GM12878 (cell line): ENCODE measurements around the gene ANAPC2. TPM values are rescaled to one million over a fixed set of nuclear protein-coding genes. Genes with fewer than 3 reads are reported as not detected.

Source experiments
- ATAC-seq: fragments of 200-7000 bp; cut with Tn5 transposase; 3 replicates; pipeline ENCODE4 v1.9.1; 2020; ENCODE audit warnings: mild to moderate bottlenecking, moderate library complexity
- BruUV-seq: library from RNA; stranded (reverse); fragments of 400-500 nt; replicated peaks from 2 replicates; lab custom pipeline; 2021; lab: Mats Ljungman, UMichigan
- CTCF ChIA-PET: fragments of 300-600 bp; sonication (Branson Sonifier 250); formaldehyde crosslinking; extraction: SDS; loops from one replicate; lab custom pipeline; 2021; ENCODE audit warnings: inconsistent platforms; lab: Yijun Ruan, JAX
- POLR2A ChIA-PET: fragments of 350-600 bp; formaldehyde crosslinking; extraction: SDS; loops from one replicate; lab custom pipeline; 2021; ENCODE audit warnings: inconsistent platforms; lab: Charles Lee
- RAD21 ChIA-PET: fragments of 300-600 bp; sonication (Branson Sonifier 250); formaldehyde crosslinking; loops from one replicate; lab custom pipeline; 2023; ENCODE audit warnings: antibody characterized with exemption; ENCODE audit not compliant: unreplicated experiment; lab: Charles Lee
- SMC1A ChIA-PET: fragments of 300-600 bp; sonication (Branson Sonifier 250); formaldehyde crosslinking; loops from one replicate; lab custom pipeline; 2023; ENCODE audit not compliant: unreplicated experiment, uncharacterized antibody; lab: Charles Lee
- DNase-seq: peaks from one replicate; pipeline ENCODE4 v3.0.0-alpha.2; 2011; ENCODE audit warnings: low read depth, low spot score
- FAIRE-seq: peaks from 3 replicates; lab custom pipeline; 2011; peaks lifted over from hg19 to GRCh38; lab: Jason Lieb, UNC
- H2AFZ ChIP-seq: 2 replicates; pipeline ENCODE4 v1.6.0; 2011; ENCODE audit warnings: low read depth, low read length, control low read depth; ENCODE audit not compliant: control insufficient read depth
- H3K27ac ChIP-seq: 2 replicates; pipeline ENCODE4 v1.5.1; 2011; ENCODE audit warnings: control low read depth; ENCODE audit not compliant: control insufficient read depth, insufficient read depth
- H3K27me3 ChIP-seq, 2 experiments: replicated peaks in 1 of 2; 2 replicates each; pipeline versions ENCODE4 v1.6.0 to v1.6.1; 2011; ENCODE audit warnings: low read length in 1 of 2; ENCODE audit not compliant: control insufficient read depth in 2 of 2, insufficient read depth in 2 of 2
- H3K36me3 ChIP-seq, 2 experiments: 2 replicates each; pipeline ENCODE4 v1.5.1; 2011; ENCODE audit warnings: low read length in 1 of 2; ENCODE audit not compliant: control insufficient read depth in 2 of 2, insufficient read depth in 2 of 2
- H3K4me1 ChIP-seq: 2 replicates; pipeline ENCODE4 v1.6.1; 2011; ENCODE audit warnings: mild to moderate bottlenecking, low read length, moderate library complexity, mixed read lengths; ENCODE audit not compliant: control insufficient read depth, insufficient read depth
- H3K4me2 ChIP-seq: 2 replicates; pipeline ENCODE4 v1.6.0; 2011; ENCODE audit warnings: control low read depth; ENCODE audit not compliant: control insufficient read depth, insufficient read depth
- H3K4me3 ChIP-seq: fragments of 200-600 bp; sonication (generic); 2 replicates; pipeline ENCODE4 v1.5.1; 2016
- H3K79me2 ChIP-seq: 2 replicates; pipeline ENCODE4 v1.6.0; 2011; ENCODE audit warnings: low read length; ENCODE audit not compliant: control insufficient read depth, insufficient read depth
- H3K9ac ChIP-seq: 2 replicates; pipeline ENCODE4 v1.8.0; 2011; ENCODE audit warnings: low read length, control low read depth, mixed read lengths; ENCODE audit not compliant: control insufficient read depth, insufficient read depth
- H3K9me3 ChIP-seq: replicated peaks from 3 replicates; pipeline ENCODE4 v1.5.1; 2011; ENCODE audit warnings: mild to moderate bottlenecking, low read length; ENCODE audit not compliant: control insufficient read depth, insufficient read depth
- H4K20me1 ChIP-seq: 2 replicates; pipeline ENCODE4 v1.6.0; 2011; ENCODE audit not compliant: control insufficient read depth, insufficient read depth
- ASH2L ChIP-seq: fragments of 300-600, 200-600 bp; sonication (generic); IDR thresholded peaks from 2 replicates; pipeline ENCODE4 v1.6.1; 2017; ENCODE audit warnings: low read depth, mild to moderate bottlenecking, borderline replicate concordance
- CBX3 ChIP-seq: fragments of 200-600 bp; sonication (generic); IDR thresholded peaks from 2 replicates; pipeline ENCODE4 v1.6.1; 2016; ENCODE audit warnings: low read depth, borderline replicate concordance
- GABPA ChIP-seq: IDR thresholded peaks from 2 replicates; pipeline ENCODE4 v1.6.1; 2014; ENCODE audit warnings: antibody characterized with exemption, low read depth, mild to moderate bottlenecking, inconsistent platforms
- MAX ChIP-seq: IDR thresholded peaks from 2 replicates; pipeline ENCODE4 v1.6.1; 2012; ENCODE audit warnings: low read depth, low read length, improper control_type of control experiment
- MLLT1 ChIP-seq: fragments of 450-650 bp; IDR thresholded peaks from 2 replicates; pipeline ENCODE4 v1.6.1; 2016; ENCODE audit warnings: mild to moderate bottlenecking
- NR2C2 ChIP-seq: IDR thresholded peaks from 2 replicates; pipeline ENCODE4 v1.6.1; 2011; ENCODE audit warnings: borderline replicate concordance, low read depth; ENCODE audit not compliant: control insufficient read depth, insufficient read length
- NRF1 ChIP-seq: conservative IDR thresholded peaks from 2 replicates; pipeline ENCODE4 v1.6.1; 2011; ENCODE audit warnings: mild to moderate bottlenecking, low read depth, low read length, improper control_type of control experiment
- PML ChIP-seq: IDR thresholded peaks from 2 replicates; pipeline ENCODE4 v1.6.1; 2012; ENCODE audit warnings: low read length, inconsistent platforms
- RFX5 ChIP-seq: IDR thresholded peaks from 2 replicates; pipeline ENCODE4 v1.6.1; 2011; ENCODE audit warnings: low read depth, low read length, improper control_type of control experiment
- RUNX3 ChIP-seq: IDR thresholded peaks from 2 replicates; pipeline ENCODE4 v1.6.1; 2012; ENCODE audit warnings: low read length, inconsistent platforms
- SMAD5 ChIP-seq: IDR thresholded peaks from 2 replicates; pipeline ENCODE4 v1.6.1; 2016; ENCODE audit warnings: antibody characterized with exemption, low read depth
- SPI1 ChIP-seq: IDR thresholded peaks from 2 replicates; pipeline ENCODE4 v1.6.1; 2011; ENCODE audit warnings: low read depth, mild to moderate bottlenecking, low read length, moderate library complexity, borderline replicate concordance; ENCODE audit not compliant: insufficient read depth
- STAT1 ChIP-seq: fragments of 450-650 bp; conservative IDR thresholded peaks from 2 replicates; pipeline ENCODE4 v1.6.1; 2014; ENCODE audit warnings: antibody characterized with exemption, mild to moderate bottlenecking
- STAT3 ChIP-seq: IDR thresholded peaks from 2 replicates; pipeline ENCODE4 v1.6.1; 2011; ENCODE audit warnings: low read depth, low read length, improper control_type of control experiment
- TBL1XR1 ChIP-seq: IDR thresholded peaks from 2 replicates; pipeline ENCODE4 v1.6.1; 2012; ENCODE audit warnings: low read depth, low read length, improper control_type of control experiment
- TCF12 ChIP-seq: IDR thresholded peaks from 2 replicates; pipeline ENCODE4 v1.6.1; 2011; ENCODE audit warnings: low read depth, mild to moderate bottlenecking, low read length
- TCF7 ChIP-seq: IDR thresholded peaks from 2 replicates; pipeline ENCODE4 v1.6.1; 2014; ENCODE audit warnings: antibody characterized with exemption, borderline replicate concordance
- WGBS: methylation state at CpG from one replicate; pipeline ENCODE4 v1.1.6; 2016; ENCODE audit warnings: low lambda C conversion rate; ENCODE audit not compliant: insufficient replicate concordance, insufficient coverage; ENCODE audit errors: missing lambda C conversion rate; 5-methylcytosine and 5-hydroxymethylcytosine counted together
- in situ Hi-C: fragments of 300-500 bp; cut with MboI; formaldehyde crosslinking; loops from 9 replicates; pipeline ENCODE4 v1.14.3; 2018; ENCODE audit warnings: mixed read lengths
- intact Hi-C: fragments of 100-400 bp; cut with micrococcal nuclease; formaldehyde crosslinking; loops from one replicate; pipeline ENCODE4 v1.14.2; 2022; ENCODE audit not compliant: unreplicated experiment
- polyA plus RNA-seq, 11 experiments: library from polyadenylated mRNA; depleted of rRNA in 4 of 11; unstranded in 6 of 11; stranded (reverse) in 5 of 11; fragments of >200 nt; fragmentation: Nextera tagmentation in 4 of 11; fragmentation: Illumina TruSeq in 1 of 11; extraction: Ambion mirVana in 4 of 11; extraction: Trizol in 1 of 11; gene quantifications; 1 replicate in 1 of 11; 2 replicates in 10 of 11; pipeline versions ENCODE4 v1.2.1 to v1.2.3, GENCODE V29; 2011 to 2016; ENCODE audit warnings: inconsistent platforms in 2 of 11, missing spikeins in 2 of 11, low read depth in 1 of 11
- total RNA-seq, 4 experiments: library from RNA; depleted of rRNA in 3 of 4; stranded (reverse); fragments of >200 nt in 3 of 4; fragmentation: Illumina TruSeq in 1 of 4; extraction: Trizol in 1 of 4; gene quantifications; 2 replicates each; pipeline versions ENCODE4 v1.2.1 to v1.2.3, GENCODE V29; 2013 to 2021

Gene ANAPC2
- total and polyA plus RNA-seq, 10 of the 15 experiments (the other 5 are each of a cell fraction or from before 2014, with no cell fraction given) = 0.03 to 65.2 (median 20.5) TPM

GRCh38 chr9:137221506-137222111 is 33.2 kb upstream of the ANAPC2 start (continued):
- no peak for TF ChIP-seq RUNX3
- TF ChIP-seq PML = no peak
- no peak for TF ChIP-seq NRF1
- no peak for TF ChIP-seq GABPA

GRCh38 chr9:137221095-137221505 is 32.7 kb upstream of the ANAPC2 start:
- Histone ChIP-seq H3K4me3 (no peak overlapping the region), H3K4me1 (peaks cover 16% of the 10 kb centered on the region), H2AFZ (no peak overlapping the region), H3K4me2 (no peak overlapping the region), H3K9ac (no peak overlapping the region), H3K9me3 (no peaks in the 10 kb centered on the region), H3K27ac (no peak overlapping the region), H3K79me2 (no peaks in the 10 kb centered on the region), H3K36me3 (peaks cover 0 to 2% of the 10 kb centered on the region in 2 experiments; a peak in 1 of 4 replicates), H3K27me3 (no peaks in the 10 kb centered on the region), H4K20me1 (no peaks in the 10 kb centered on the region)
- no CpG with 5 or more reads among the region's 14 CpGs for WGBS
- no TSS peak for BruUV-seq
- no peak for TF ChIP-seq TCF7
- TF ChIP-seq NR2C2 = no peak
- no peak for TF ChIP-seq SMAD5
- no peak for TF ChIP-seq MAX
- no peak for TF ChIP-seq TBL1XR1
- TF ChIP-seq RFX5 = no peak
- TF ChIP-seq STAT3 = no peak
- no peak for TF ChIP-seq STAT1
- TF ChIP-seq CBX3 = no peak
- TF ChIP-seq TCF12 = no peak
- no peak for TF ChIP-seq SPI1
- no peak for TF ChIP-seq MLLT1
- no peak for TF ChIP-seq ASH2L
- FAIRE-seq = no peak
- SMC1A ChIA-PET = no interaction called here
- in situ Hi-C loops (no loop called here), intact Hi-C loops (loop anchor here (5.0 to 10.0 kb wide), 2 partner anchors 34 to 176 kb away; partner anchors contain the start of genes ANAPC2, NPDC1 and SSNA1)
- no peak for ATAC-seq
- CTCF ChIA-PET = interaction anchor here (1.1 kb wide), 1 partner anchor 71 kb away, joined by 3 read pairs; no protein-coding TSS in a partner anchor
- DNase-seq = no peak
- RAD21 ChIA-PET = interaction anchor here (0.7 to 1.0 kb wide), 2 partner anchors 16 to 170 kb away, joined by 3 read pairs; partner anchors contain the start of genes NDOR1 and TMEM203
- POLR2A ChIA-PET = interaction anchor here (3.3 to 5.5 kb wide), 2 partner anchors 17 to 95 kb away, joined by 18 to 68 read pairs; partner anchors contain the start of genes NDOR1, TMEM203 and TPRN
